H54 (cell line): ENCODE data around the gene SCLY.

Experiments used
- DNase-seq: peaks from one replicate; pipeline ENCODE4 v3.0.0; 2011; ENCODE audit warnings: low spot score, mixed read lengths; ENCODE audit not compliant: insufficient read length
- FAIRE-seq: peaks from 3 replicates; lab custom pipeline; 2011; peaks lifted over from hg19 to GRCh38; lab: Jason Lieb, UNC
- POLR2A ChIP-seq: IDR thresholded peaks from 2 replicates; pipeline ENCODE4 v1.6.1; 2011; ENCODE audit warnings: low read depth, mild to moderate bottlenecking, low read length

SCLY gene

GRCh38 chr2:238095143-238095542 is 34.3 kb downstream of the SCLY start:
- no peak for FAIRE-seq
- no peak for TF ChIP-seq POLR2A
- DNase-seq: no peak

GRCh38 chr2:238096311-238097011 is 35.7 kb downstream of the SCLY start:
- no peak for DNase-seq
- no peak for TF ChIP-seq POLR2A
- FAIRE-seq: no peak

- no peak for TF ChIP-seq POLR2A
- FAIRE-seq (no peak), DNase-seq (no peak)
These were observed 36.6 kb downstream of the SCLY start for GRCh38 chr2:238097201-238097987.

- peak; percentile 72 for FAIRE-seq
- peak; percentile 96 for DNase-seq
- no peak for TF ChIP-seq POLR2A
These were observed 37.4 kb downstream of the SCLY start for GRCh38 chr2:238097988-238098871.

GRCh38 chr2:238098901-238099713 is 38.3 kb downstream of the SCLY start:
- DNase-seq (no peak), FAIRE-seq (no peak)
- TF ChIP-seq POLR2A: no peak

- DNase-seq (no peak), FAIRE-seq (no peak)
- TF ChIP-seq POLR2A: no peak
These were observed 38.9 kb downstream of the SCLY start for GRCh38 chr2:238099714-238100048.

- FAIRE-seq (no peak), DNase-seq (no peak)
- no peak for TF ChIP-seq POLR2A
These were observed 39.4 kb downstream of the SCLY start, which contains the start of gene ESPNL for GRCh38 chr2:238100049-238100820. Gene ESPNL, plus strand, starts transcription at chr2:238100340. Its CDS starts 80 bp downstream, at chr2:238100420.

GRCh38 chr2:238100821-238101771 is 40.3 kb downstream of the SCLY start:
- DNase-seq: no peak
- no peak for FAIRE-seq
- no peak for TF ChIP-seq POLR2A

- no peak for FAIRE-seq
- no peak for DNase-seq
- TF ChIP-seq POLR2A: no peak
These were observed 41.4 kb downstream of the SCLY start for GRCh38 chr2:238101891-238102841.

- TF ChIP-seq POLR2A: no peak
- FAIRE-seq: no peak
- DNase-seq: no peak
These were observed 42.1 kb downstream of the SCLY start for GRCh38 chr2:238102865-238103264.
